Esophagus squamous epithelium (tissue), 5 donors: Measurements from ENCODE around the gene GAS7. TPM values are rescaled to one million over a fixed set of nuclear protein-coding genes. Genes with fewer than 3 reads are reported as not detected.

Experiments used
- DNase-seq: peaks from one replicate; lab custom pipeline; 2025; lab: John Stamatoyannopoulos, UW
- H3K27ac ChIP-seq, 4 donors: fragments of 200-600 bp; sonication (generic); one replicate each; pipeline ENCODE4 v1.5.1; 2016 to 2019; ENCODE audit warnings: mild to moderate bottlenecking in 1 of 4
- H3K27me3 ChIP-seq, 4 donors: fragments of 200-600 bp; sonication (generic); 1 replicate in 3 of 4; 2 replicates in 1 of 4; pipeline versions ENCODE4 v1.5.1 to v1.6.0; 2017 to 2021; ENCODE audit warnings: antibody characterized with exemption in 1 of 4
- H3K36me3 ChIP-seq, 3 donors: fragments of 200-600 bp; sonication (generic); one replicate each; pipeline ENCODE4 v1.5.1; 2016 to 2019
- H3K4me1 ChIP-seq, 3 donors: fragments of 200-600 bp; sonication (generic); one replicate each; pipeline ENCODE4 v1.5.1; 2017 to 2019
- H3K4me3 ChIP-seq, 4 donors: fragments of 200-600 bp; sonication (generic); 1 replicate in 3 of 4; 2 replicates in 1 of 4; pipeline ENCODE4 v1.5.1; 2016 to 2019; ENCODE audit warnings: mild to moderate bottlenecking in 2 of 4, moderate library complexity in 1 of 4
- H3K9me3 ChIP-seq, 3 donors: fragments of 200-600 bp; sonication (generic); one replicate each; pipeline ENCODE4 v1.5.1; 2016 to 2019
- POLR2A ChIP-seq, 4 donors: fragments of 450-650 bp; IDR thresholded peaks; one replicate each; pipeline ENCODE4 v1.6.1; 2017; ENCODE audit warnings: antibody characterized with exemption in 4 of 4, mild to moderate bottlenecking in 4 of 4, moderate library complexity in 3 of 4
- WGBS, 2 donors: methylation state at CpG; one replicate each; pipeline ENCODE4 v1.1.5; 2018; 5-methylcytosine and 5-hydroxymethylcytosine counted together
- intact Hi-C: fragments of 100-400 bp; cut with DNase I; formaldehyde crosslinking; loops from one replicate; pipeline ENCODE4 v1.15.0; 2022
- total RNA-seq, 4 donors: library from RNA; depleted of rRNA; stranded (reverse); fragments of >200 nt; gene quantifications; one replicate each; pipeline ENCODE4 v1.1.0, GENCODE V29; 2016
- TF ChIP-seq, protein P1 (sequence below), 6 experiments: fragments of 450-650 bp in 4 of 6; fragments of 200-600 bp in 2 of 6; sonication (generic) in 2 of 6; IDR thresholded peaks; one replicate each; pipeline ENCODE4 v1.5.1; 2016 to 2019; ENCODE audit warnings: antibody characterized with exemption in 6 of 6, mild to moderate bottlenecking in 4 of 6, moderate library complexity in 4 of 6
- donor health status: DM: yes; HTN: yes; CAD: no.

GAS7 gene
- total RNA-seq, 4 donors from 2014 or later: 16.8 to 39.1 (median 30.1) TPM

DNA sequence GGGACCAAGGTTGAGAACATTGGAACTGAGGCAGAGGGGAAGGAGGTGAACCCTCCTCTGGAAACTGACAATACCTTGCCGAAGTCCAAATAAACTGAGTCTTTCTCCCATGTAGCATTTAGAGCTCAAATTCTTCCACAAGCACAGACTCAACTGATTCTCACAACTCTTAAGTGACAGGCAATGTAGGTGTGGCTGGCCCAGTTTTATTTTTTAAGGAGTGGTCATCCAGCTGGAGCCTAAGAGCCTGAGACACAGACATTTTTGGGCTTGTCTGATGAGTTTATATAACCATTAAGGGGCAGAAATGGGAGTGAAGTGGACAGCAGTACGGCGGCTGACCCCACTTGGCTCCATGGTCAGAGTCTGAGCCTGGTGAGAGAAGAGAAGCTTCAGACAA is 304.2 kb downstream of the GAS7 start:
- Histone ChIP-seq H3K4me1 (peaks cover 0 to under 1% (median under 1%) of the 10 kb centered on the region in 3 donors), H3K36me3 (no peaks in the 10 kb centered on the region), H3K27me3 (no peaks in the 10 kb centered on the region), H3K27ac (no peak overlapping the region), H3K4me3 (no peak overlapping the region), H3K9me3 (no peaks in the 10 kb centered on the region)
- no peak for TF ChIP-seq POLR2A (IDR thresholded peaks at IDR 0.05)
- TF ChIP-seq, protein P1, sequence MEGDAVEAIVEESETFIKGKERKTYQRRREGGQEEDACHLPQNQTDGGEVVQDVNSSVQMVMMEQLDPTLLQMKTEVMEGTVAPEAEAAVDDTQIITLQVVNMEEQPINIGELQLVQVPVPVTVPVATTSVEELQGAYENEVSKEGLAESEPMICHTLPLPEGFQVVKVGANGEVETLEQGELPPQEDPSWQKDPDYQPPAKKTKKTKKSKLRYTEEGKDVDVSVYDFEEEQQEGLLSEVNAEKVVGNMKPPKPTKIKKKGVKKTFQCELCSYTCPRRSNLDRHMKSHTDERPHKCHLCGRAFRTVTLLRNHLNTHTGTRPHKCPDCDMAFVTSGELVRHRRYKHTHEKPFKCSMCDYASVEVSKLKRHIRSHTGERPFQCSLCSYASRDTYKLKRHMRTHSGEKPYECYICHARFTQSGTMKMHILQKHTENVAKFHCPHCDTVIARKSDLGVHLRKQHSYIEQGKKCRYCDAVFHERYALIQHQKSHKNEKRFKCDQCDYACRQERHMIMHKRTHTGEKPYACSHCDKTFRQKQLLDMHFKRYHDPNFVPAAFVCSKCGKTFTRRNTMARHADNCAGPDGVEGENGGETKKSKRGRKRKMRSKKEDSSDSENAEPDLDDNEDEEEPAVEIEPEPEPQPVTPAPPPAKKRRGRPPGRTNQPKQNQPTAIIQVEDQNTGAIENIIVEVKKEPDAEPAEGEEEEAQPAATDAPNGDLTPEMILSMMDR (IDR thresholded peaks at IDR 0.05): no peak
- no peak for DNase-seq
- 84 to 90% methylated on average over 3 of the region's 3 CpGs for WGBS, 2 donors
- intact Hi-C loops: no loop called here

DNA sequence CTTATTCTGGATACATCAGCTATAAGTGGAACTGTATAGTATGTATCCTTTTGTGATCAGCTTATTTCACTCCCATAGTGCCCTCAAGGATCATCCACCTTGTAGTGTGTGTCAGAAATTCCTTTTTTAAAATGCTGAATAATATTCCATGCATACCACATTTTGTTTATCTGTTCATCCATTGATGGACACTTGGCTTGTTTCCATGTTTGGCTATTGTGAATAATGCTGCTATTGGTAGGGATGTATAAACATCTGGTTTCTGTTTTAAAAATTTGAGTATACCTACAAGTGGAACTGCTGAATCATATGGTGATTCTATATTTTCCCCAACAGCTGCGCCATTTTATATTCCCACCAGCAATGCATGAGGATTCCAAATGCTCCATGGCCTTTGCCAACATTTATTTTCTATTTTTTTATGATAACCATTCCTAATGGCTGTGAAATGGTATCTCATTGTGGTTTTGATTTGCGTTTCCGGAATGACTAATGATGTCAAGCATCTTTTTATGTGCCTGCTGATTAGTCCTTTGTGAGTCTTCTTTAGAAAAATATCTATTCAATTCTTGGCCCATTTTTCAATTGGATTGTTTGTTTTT is 304.9 kb downstream of the GAS7 start:
- 41 to 67% methylated on average over 3 of the region's 3 CpGs for WGBS, 2 donors
- TF ChIP-seq POLR2A (IDR thresholded peaks at IDR 0.05): no peak
- TF ChIP-seq, protein P1 (IDR thresholded peaks at IDR 0.05): no peak
- Histone ChIP-seq H3K9me3 (no peaks in the 10 kb centered on the region), H3K4me3 (no peak overlapping the region), H3K27me3 (no peaks in the 10 kb centered on the region), H3K36me3 (no peaks in the 10 kb centered on the region), H3K27ac (no peak overlapping the region), H3K4me1 (no peaks in the 10 kb centered on the region)
- DNase-seq: no peak
- intact Hi-C loops: no loop called here

DNA sequence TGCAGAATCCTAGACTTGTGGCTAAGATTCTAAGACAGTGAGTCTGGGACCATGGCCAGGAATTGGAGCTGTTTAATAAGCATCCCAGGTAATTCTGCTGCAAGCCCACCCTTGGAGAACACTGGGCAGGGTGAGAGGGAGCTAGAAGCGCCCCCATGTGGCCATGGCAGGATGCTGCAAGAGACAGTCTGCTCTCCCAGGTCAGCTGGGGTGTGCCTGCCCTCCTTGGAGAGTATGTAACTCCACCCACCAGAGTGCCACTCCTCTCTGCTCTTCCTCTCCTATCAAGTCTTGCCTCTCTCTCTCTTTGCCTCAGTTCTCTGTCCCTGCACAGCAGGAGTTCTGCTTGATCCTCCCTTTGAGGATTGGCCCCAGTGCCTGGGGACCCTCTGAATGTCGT is 308.3 kb downstream of the GAS7 start:
- WGBS, 2 donors: 13 to 40% methylated on average over 1 to 2 of the region's 2 CpGs
- no peak for TF ChIP-seq POLR2A (IDR thresholded peaks at IDR 0.05)
- TF ChIP-seq, protein P1 (IDR thresholded peaks at IDR 0.05): peak in 4 of 6 experiments; percentile 16 to 34 (median 24)
- intact Hi-C loops: no loop called here

DNA sequence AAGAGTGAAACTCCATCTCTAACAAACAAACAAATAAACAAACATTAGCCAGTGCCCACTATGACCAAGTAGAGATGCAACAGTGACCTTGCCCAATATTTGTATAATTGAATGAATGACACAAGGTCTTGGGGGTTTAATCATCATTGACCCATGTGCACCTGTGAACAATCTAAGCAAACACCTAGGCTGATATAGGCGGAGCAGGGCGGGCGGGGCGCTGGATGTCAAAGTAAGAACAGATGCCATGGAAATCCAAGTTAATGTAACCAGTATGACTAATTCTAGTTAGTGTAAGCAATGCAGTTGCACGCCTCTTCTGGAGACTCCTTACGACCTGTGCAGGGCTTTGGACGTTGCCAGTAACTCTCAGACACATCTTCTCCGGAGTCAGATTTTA is 310.9 kb downstream of the GAS7 start:
- WGBS, 2 donors: 68 to 77% methylated on average over 8 of the region's 8 CpGs
- intact Hi-C loops: no loop called here

More for the DNA sequence above, 308.3 kb downstream of the GAS7 start:
- DNase-seq: no peak
- no peaks in the 10 kb centered on the region for H3K9me3 ChIP-seq
- H3K4me3 ChIP-seq: no peak overlapping the region
- H3K4me1 ChIP-seq: no peaks in the 10 kb centered on the region
- no peaks in the 10 kb centered on the region for H3K36me3 ChIP-seq
- H3K27me3 ChIP-seq: no peaks in the 10 kb centered on the region
- no peak overlapping the region for H3K27ac ChIP-seq

More for the DNA sequence above, 310.9 kb downstream of the GAS7 start:
- no peak for DNase-seq
- Histone ChIP-seq H3K9me3 (peaks cover 0 to 20% (median 4%) of the 10 kb centered on the region in 3 donors), H3K36me3 (no peaks in the 10 kb centered on the region), H3K4me3 (no peak overlapping the region), H3K27ac (no peak overlapping the region), H3K27me3 (no peaks in the 10 kb centered on the region), H3K4me1 (no peaks in the 10 kb centered on the region)
- TF ChIP-seq, protein P1 (IDR thresholded peaks at IDR 0.05): no peak
- no peak for TF ChIP-seq POLR2A (IDR thresholded peaks at IDR 0.05)
